ENCODE data around the gene DCN. TPM values are rescaled to one million over a fixed set of nuclear protein-coding genes. Genes with fewer than 3 reads are reported as not detected.

Gene DCN
- polyA plus RNA-seq, 1 of the 3 experiments (the other 2 are of a cell fraction): 5.5 TPM

- CTCF ChIA-PET: interaction anchor here (1.3 kb wide), 1 partner anchor 223 kb away, joined by 5 read pairs; no protein-coding TSS in a partner anchor
- no peak for DNase-seq
- Histone ChIP-seq H3K9ac (no peak overlapping the region), H4K20me1 (ENCODE audit: insufficient read depth) (no peaks in the 10 kb centered on the region), H3F3A (replicated peaks; ENCODE audit: insufficient read depth) (peaks cover 15% of the 10 kb centered on the region), H3K4me1 (ENCODE audit: control insufficient read depth in 1 of 2, insufficient read depth in 2 of 2, low read depth in 1 of 2, low read length in 1 of 2) (peaks cover 0 to 12% of the 10 kb centered on the region in 2 experiments; a peak in 3 of 4 replicates), H2AFZ (ENCODE audit: low read depth) (no peak overlapping the region), H3K4me3 (ENCODE audit: low read depth in 2 of 2, low read length in 1 of 2) (no peak overlapping the region), H3K9me2 (no peaks in the 10 kb centered on the region), H3K36me3 (replicated peaks in 1 of 2; ENCODE audit: control insufficient read depth in 1 of 2, insufficient read depth in 2 of 2, low read length in 1 of 2) (peaks cover 14 to 15% of the 10 kb centered on the region in 2 experiments), H3K4me2 (no peak overlapping the region), H3K79me2 (ENCODE audit: insufficient read depth) (no peaks in the 10 kb centered on the region; the same call in 1 of the 2 replicates), H3K9me3 (no peaks in the 10 kb centered on the region), H3K27ac (ENCODE audit: low read depth in 2 of 2, low read length in 1 of 2) (no peak overlapping the region), H3K27me3 (ENCODE audit: insufficient read depth) (no peaks in the 10 kb centered on the region)
- POLR2A ChIA-PET: no interaction called here
- TF ChIP-seq CTCF (IDR thresholded peaks at IDR 0.05) (no peak), RXRA (IDR thresholded peaks at IDR 0.05; ENCODE audit: borderline replicate concordance, low read depth) (no peak), NFIC (IDR thresholded peaks at IDR 0.05; ENCODE audit: borderline replicate concordance) (no peak), IRF3 (IDR thresholded peaks at IDR 0.05; ENCODE audit: low read depth, low read length) (no peak), USF2 (IDR thresholded peaks at IDR 0.05; ENCODE audit: borderline replicate concordance, low read depth, low read length) (no peak), USF1 (IDR thresholded peaks at IDR 0.05; ENCODE audit: borderline replicate concordance, low read depth) (no peak), ZBTB33 (IDR thresholded peaks at IDR 0.05; ENCODE audit: borderline replicate concordance, low read depth) (no peak), JUND (IDR thresholded peaks at IDR 0.05) (no peak), FOSL2 (IDR thresholded peaks at IDR 0.05; ENCODE audit: borderline replicate concordance, low read depth) (no peak), YY1 (IDR thresholded peaks at IDR 0.05; ENCODE audit: low read depth) (no peak), FOXM1 (IDR thresholded peaks at IDR 0.05; ENCODE audit: low read depth) (no peak), SIN3A (IDR thresholded peaks at IDR 0.05; ENCODE audit: borderline replicate concordance, low read depth, low read length) (no peak), TEAD4 (IDR thresholded peaks at IDR 0.05; ENCODE audit: borderline replicate concordance, insufficient read depth) (no peak), NRF1 (IDR thresholded peaks at IDR 0.05; ENCODE audit: low read depth, low read length) (no peak), REST (IDR thresholded peaks at IDR 0.05; ENCODE audit: low read depth, low read length) (no peak), GABPA (IDR thresholded peaks at IDR 0.05; ENCODE audit: low read depth) (no peak)
Measured at GRCh38 chr12:91103101-91103500, 79.5 kb downstream of the DCN start.
